Endothelial cell of umbilical vein (primary cell): ENCODE results near the gene NDST4. TPM values are rescaled to one million over a fixed set of nuclear protein-coding genes. Genes with fewer than 3 reads are reported as not detected.

Experiments used
- BruUV-seq: library from RNA; stranded (reverse); fragments of 400-500 nt; replicated peaks from 2 replicates; lab custom pipeline; 2021; lab: Mats Ljungman, UMichigan
- CTCF ChIA-PET: fragments of 300-600, 350-600 bp; sonication (Branson Sonifier 250); formaldehyde crosslinking; loops from one replicate; lab custom pipeline; 2021; ENCODE audit warnings: antibody characterized with exemption, inconsistent platforms; lab: Charles Lee
- POLR2A ChIA-PET: fragments of 300-600, 350-600 bp; sonication (Branson Sonifier 250); formaldehyde crosslinking; loops from one replicate; lab custom pipeline; 2021; ENCODE audit warnings: antibody characterized with exemption, inconsistent platforms; lab: Charles Lee
- DNase-seq: peaks from one replicate; pipeline ENCODE4 v3.0.0-alpha.2; 2011; ENCODE audit warnings: low read depth, low spot score
- FAIRE-seq: peaks from 2 replicates; lab custom pipeline; 2011; peaks lifted over from hg19 to GRCh38; lab: Jason Lieb, UNC
- H2AFZ ChIP-seq: 2 replicates; pipeline ENCODE4 v1.6.0; 2012; ENCODE audit warnings: low read depth, low read length, control low read depth, inconsistent platforms
- H3K27ac ChIP-seq: 2 replicates; pipeline ENCODE4 v1.5.1; 2011; ENCODE audit warnings: low read depth, mild to moderate bottlenecking, control low read depth, low read length, moderate library complexity; ENCODE audit not compliant: insufficient read depth
- H3K27me3 ChIP-seq, 2 experiments: 2 replicates each; pipeline versions ENCODE4 v1.6.0 to v1.6.1; 2011; ENCODE audit warnings: low read length in 2 of 2, mixed read lengths in 1 of 2; ENCODE audit not compliant: control insufficient read depth in 2 of 2, insufficient read depth in 2 of 2
- H3K36me3 ChIP-seq, 2 experiments: 2 replicates in 1 of 2; 3 replicates in 1 of 2; pipeline ENCODE4 v1.5.1; 2011; ENCODE audit warnings: low read length in 2 of 2, mild to moderate bottlenecking in 1 of 2, moderate library complexity in 1 of 2; ENCODE audit not compliant: control insufficient read depth in 2 of 2, insufficient read depth in 2 of 2; ENCODE audit errors: extremely low read depth in 1 of 2
- H3K4me1 ChIP-seq: 3 replicates; pipeline ENCODE4 v1.5.1; 2011; ENCODE audit warnings: mild to moderate bottlenecking, low read length; ENCODE audit not compliant: control insufficient read depth, insufficient read depth; ENCODE audit errors: extremely low read depth
- H3K4me2 ChIP-seq: 2 replicates; pipeline ENCODE4 v1.6.1; 2011; ENCODE audit warnings: low read length, control low read depth, mixed read lengths; ENCODE audit not compliant: insufficient read depth
- H3K4me3 ChIP-seq, 3 experiments: fragments of 200-600 bp in 1 of 3; sonication (generic), shearing (Covaris generic) in 1 of 3; replicated peaks in 1 of 3; 2 replicates each; pipeline ENCODE4 v1.5.1; 2011 to 2016; ENCODE audit warnings: control low read depth in 3 of 3, low read length in 3 of 3, mild to moderate bottlenecking in 2 of 3, inconsistent platforms in 1 of 3, low read depth in 1 of 3, moderate library complexity in 1 of 3; ENCODE audit not compliant: insufficient read depth in 1 of 3
- H3K79me2 ChIP-seq: 2 replicates; pipeline ENCODE4 v1.6.0; 2012; ENCODE audit warnings: low read length, inconsistent platforms; ENCODE audit not compliant: control insufficient read depth, insufficient read depth
- H3K9ac ChIP-seq: replicated peaks from 2 replicates; pipeline ENCODE3; 2011; ENCODE audit warnings: low read length, control low read depth; ENCODE audit not compliant: insufficient read depth; ENCODE audit errors: extremely low read depth
- H3K9me1 ChIP-seq: replicated peaks from 3 replicates; pipeline ENCODE4 v1.6.0; 2011; ENCODE audit warnings: mild to moderate bottlenecking, low read length; ENCODE audit not compliant: control insufficient read depth, insufficient read depth; ENCODE audit errors: extremely low read depth
- H3K9me3 ChIP-seq: replicated peaks from 2 replicates; pipeline ENCODE4 v1.5.1; 2012; ENCODE audit warnings: low read length, inconsistent platforms; ENCODE audit not compliant: control insufficient read depth, insufficient read depth
- H4K20me1 ChIP-seq: replicated peaks from 2 replicates; pipeline ENCODE3; 2011; ENCODE audit warnings: mild to moderate bottlenecking, low read length; ENCODE audit not compliant: control insufficient read depth, insufficient read depth; ENCODE audit errors: extremely low read depth
- GATA2 ChIP-seq: IDR thresholded peaks from 2 replicates; pipeline ENCODE4 v1.7.0; 2011; ENCODE audit warnings: low read depth, mild to moderate bottlenecking, moderate library complexity, mixed read lengths, low read length; ENCODE audit not compliant: insufficient read length, insufficient read depth
- JUN ChIP-seq: IDR thresholded peaks from 2 replicates; pipeline ENCODE4 v1.6.1; 2011; ENCODE audit warnings: borderline replicate concordance, low read depth; ENCODE audit not compliant: insufficient read length, insufficient read depth
- POLR2AphosphoS5 ChIP-seq: IDR thresholded peaks from 2 replicates; pipeline ENCODE4 v1.6.1; 2012; ENCODE audit warnings: low read depth, mild to moderate bottlenecking, control low read depth, low read length, moderate library complexity; ENCODE audit not compliant: insufficient read depth
- dilution Hi-C: fragments of 300-500 bp; cut with MboI; formaldehyde crosslinking; loops from one replicate; pipeline ENCODE4 v1.15.0; 2019; ENCODE audit warnings: low sequenced_read_pairs; ENCODE audit not compliant: extremely low pct_ligation_motif_present
- intact Hi-C: fragments of 100-400 bp; cut with micrococcal nuclease; formaldehyde crosslinking; loops from one replicate; pipeline ENCODE4 v1.10.0; 2022
- polyA plus RNA-seq, 4 experiments: library from polyadenylated mRNA; depleted of rRNA in 3 of 4; stranded (reverse) in 3 of 4; unstranded in 1 of 4; fragments of >200 nt; gene quantifications; 2 replicates each; pipeline versions ENCODE4 v1.2.1 to v1.2.3, GENCODE V29; 2011 to 2012; ENCODE audit warnings: missing spikeins in 1 of 4
- total RNA-seq: library from RNA; stranded (reverse); gene quantifications from 2 replicates; pipeline ENCODE4 v1.2.3, GENCODE V29; 2021
- TF ChIP-seq, protein P1 (sequence below): IDR thresholded peaks from 2 replicates; pipeline ENCODE4 v1.6.1; 2011; ENCODE audit not compliant: insufficient read depth, insufficient read length
- TF ChIP-seq, protein P2 (sequence below), 2 donors: IDR thresholded peaks; 1 replicate in 1 of 2; 2 replicates in 1 of 2; pipeline ENCODE4 v1.5.1; 2011; ENCODE audit warnings: low read length in 2 of 2, mild to moderate bottlenecking in 2 of 2, moderate library complexity in 2 of 2, control low read depth in 1 of 2, inconsistent platforms in 1 of 2, low read depth in 1 of 2; ENCODE audit not compliant: insufficient read depth in 1 of 2; ENCODE audit errors: extremely low read depth in 1 of 2

NDST4 gene
- total and polyA plus RNA-seq, 2 donors (not counting 3 experiments of a cell fraction or from before 2014, with no cell fraction given) = not detected

DNA sequence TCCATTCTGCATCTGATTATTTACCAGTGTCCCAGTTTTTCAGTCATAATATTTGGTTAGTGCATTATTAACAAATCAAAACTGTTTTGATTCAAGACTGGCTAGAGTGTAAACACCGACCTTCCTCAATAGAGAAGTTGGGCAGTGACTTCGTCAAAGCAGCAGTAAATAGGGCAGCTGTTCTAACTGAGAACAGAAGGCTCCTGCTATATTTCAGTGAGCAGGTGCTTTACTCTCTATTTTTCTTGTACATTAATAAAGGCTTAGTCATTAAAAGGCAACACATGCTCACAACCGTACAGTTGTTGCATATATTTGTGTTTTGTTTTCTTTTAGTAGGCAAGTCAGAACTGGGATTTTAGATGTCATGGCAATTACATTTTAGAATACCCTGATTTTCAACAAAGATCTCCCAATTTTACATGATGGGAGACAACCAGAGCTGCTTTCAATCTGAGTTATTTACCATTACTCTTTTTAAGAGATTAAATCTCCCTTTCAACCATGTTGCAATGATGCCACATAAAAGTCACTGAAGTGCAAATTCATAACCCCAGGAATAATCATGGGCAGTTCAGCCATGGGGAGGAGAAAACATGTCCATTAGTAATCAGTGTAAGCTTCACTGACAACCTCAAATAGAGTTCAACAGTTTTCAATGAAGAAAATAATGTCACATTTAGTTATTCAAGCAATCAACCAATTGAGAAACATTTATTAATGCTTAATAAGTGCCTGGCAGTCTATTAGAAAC is 233.3 kb downstream of the NDST4 start:
- TF ChIP-seq, protein P1, sequence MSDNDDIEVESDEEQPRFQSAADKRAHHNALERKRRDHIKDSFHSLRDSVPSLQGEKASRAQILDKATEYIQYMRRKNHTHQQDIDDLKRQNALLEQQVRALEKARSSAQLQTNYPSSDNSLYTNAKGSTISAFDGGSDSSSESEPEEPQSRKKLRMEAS = no peak
- TF ChIP-seq, protein P2, sequence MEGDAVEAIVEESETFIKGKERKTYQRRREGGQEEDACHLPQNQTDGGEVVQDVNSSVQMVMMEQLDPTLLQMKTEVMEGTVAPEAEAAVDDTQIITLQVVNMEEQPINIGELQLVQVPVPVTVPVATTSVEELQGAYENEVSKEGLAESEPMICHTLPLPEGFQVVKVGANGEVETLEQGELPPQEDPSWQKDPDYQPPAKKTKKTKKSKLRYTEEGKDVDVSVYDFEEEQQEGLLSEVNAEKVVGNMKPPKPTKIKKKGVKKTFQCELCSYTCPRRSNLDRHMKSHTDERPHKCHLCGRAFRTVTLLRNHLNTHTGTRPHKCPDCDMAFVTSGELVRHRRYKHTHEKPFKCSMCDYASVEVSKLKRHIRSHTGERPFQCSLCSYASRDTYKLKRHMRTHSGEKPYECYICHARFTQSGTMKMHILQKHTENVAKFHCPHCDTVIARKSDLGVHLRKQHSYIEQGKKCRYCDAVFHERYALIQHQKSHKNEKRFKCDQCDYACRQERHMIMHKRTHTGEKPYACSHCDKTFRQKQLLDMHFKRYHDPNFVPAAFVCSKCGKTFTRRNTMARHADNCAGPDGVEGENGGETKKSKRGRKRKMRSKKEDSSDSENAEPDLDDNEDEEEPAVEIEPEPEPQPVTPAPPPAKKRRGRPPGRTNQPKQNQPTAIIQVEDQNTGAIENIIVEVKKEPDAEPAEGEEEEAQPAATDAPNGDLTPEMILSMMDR (IDR thresholded peaks at IDR 0.05; ENCODE audit: extremely low read depth in 1 of 2, insufficient read depth in 1 of 2, low read depth in 1 of 2, low read length in 2 of 2) = no peak
- no peak for TF ChIP-seq POLR2AphosphoS5
- no peak for TF ChIP-seq JUN
- TF ChIP-seq GATA2 = no peak
- Histone ChIP-seq H2AFZ (no peak overlapping the region), H3K4me3 (no peak overlapping the region), H3K9me3 (no peaks in the 10 kb centered on the region), H4K20me1 (no peaks in the 10 kb centered on the region), H3K27ac (no peak overlapping the region), H3K27me3 (no peaks in the 10 kb centered on the region), H3K36me3 (no peaks in the 10 kb centered on the region), H3K4me2 (no peak overlapping the region), H3K9ac (no peak overlapping the region), H3K4me1 (no peaks in the 10 kb centered on the region), H3K9me1 (no peaks in the 10 kb centered on the region), H3K79me2 (no peaks in the 10 kb centered on the region)
- DNase-seq = no peak
- FAIRE-seq = no peak
- intact Hi-C loops = no loop called here
- no TSS peak for BruUV-seq
- CTCF ChIA-PET = no interaction called here
- dilution Hi-C loops = no loop called here
- POLR2A ChIA-PET = no interaction called here
